Rectal smooth muscle tissue (tissue), 1 donor: ENCODE measurements around the gene SIK2.
A peak's percentile ranks its signal among the peaks of the same experiment; 100 is the strongest.

Experiments
- H3K27ac ChIP-seq: one replicate; pipeline ENCODE4 v1.7.0; 2013; ENCODE audit warnings: low read depth, low read length, inconsistent platforms
- H3K27me3 ChIP-seq: one replicate; pipeline ENCODE4 v1.7.0; 2013; ENCODE audit warnings: low read length; ENCODE audit not compliant: control insufficient read depth, insufficient read depth
- H3K36me3 ChIP-seq: one replicate; pipeline ENCODE4 v1.7.0; 2013; ENCODE audit warnings: low read length; ENCODE audit not compliant: control insufficient read depth, insufficient read depth
- H3K4me1 ChIP-seq: one replicate; pipeline ENCODE4 v1.7.0; 2013; ENCODE audit warnings: low read length; ENCODE audit not compliant: control insufficient read depth, insufficient read depth
- H3K4me3 ChIP-seq: one replicate; pipeline ENCODE4 v1.7.0; 2013; ENCODE audit warnings: low read length
- H3K9ac ChIP-seq: one replicate; pipeline ENCODE4 v1.7.0; 2013; ENCODE audit warnings: low read length

Gene SIK2

DNA sequence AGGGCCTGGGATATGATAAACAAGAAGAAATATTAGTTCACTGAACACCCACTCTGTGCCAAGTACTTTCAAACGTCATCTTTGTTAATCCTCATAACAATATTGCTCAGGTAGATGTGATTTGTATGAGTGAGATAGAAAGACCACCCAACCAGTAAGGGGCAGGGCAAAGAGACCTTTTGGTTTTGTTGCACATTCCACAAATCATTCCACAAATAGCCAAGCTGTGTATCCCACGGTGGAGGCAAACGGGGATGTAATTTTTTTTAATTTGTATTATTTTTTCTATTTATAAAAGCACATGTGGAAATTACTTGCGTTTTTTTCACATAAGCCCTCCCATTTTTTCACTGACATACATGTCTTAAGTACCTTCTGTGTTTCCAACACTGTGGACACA is 32.8 kb upstream of the SIK2 start:
- Histone ChIP-seq H3K36me3 (no peaks in the 10 kb centered on the region), H3K27me3 (no peaks in the 10 kb centered on the region), H3K4me3 (no peak overlapping the region), H3K4me1 (no peaks in the 10 kb centered on the region), H3K9ac (no peak overlapping the region), H3K27ac (no peak overlapping the region)

DNA sequence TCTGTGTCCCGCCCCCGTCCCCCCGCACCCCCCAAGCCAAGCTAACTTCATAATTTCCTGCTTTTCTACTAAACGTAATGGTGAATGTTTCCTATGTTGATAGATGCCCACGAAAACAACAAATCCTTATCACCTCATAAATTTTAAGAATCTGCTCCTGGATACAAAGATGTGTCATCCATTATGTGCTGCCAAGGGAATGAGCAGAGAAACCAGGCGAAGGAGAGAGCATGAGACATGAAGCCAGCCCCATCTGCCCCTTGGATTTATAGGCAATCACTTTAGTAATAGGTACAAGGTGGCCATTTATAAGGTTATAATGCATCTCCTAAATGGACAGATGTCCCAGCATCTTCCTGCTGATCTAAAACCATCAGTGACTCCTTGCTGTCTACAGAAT is 31.5 kb upstream of the SIK2 start:
- no peaks in the 10 kb centered on the region for H3K27me3 ChIP-seq
- H3K4me1 ChIP-seq, result no peaks in the 10 kb centered on the region
- no peak overlapping the region for H3K27ac ChIP-seq
- no peaks in the 10 kb centered on the region for H3K36me3 ChIP-seq
- no peak overlapping the region for H3K9ac ChIP-seq
- H3K4me3 ChIP-seq, result no peak overlapping the region

GRCh38 chr11:111571829-111572501 is 30.3 kb upstream of the SIK2 start:
- Histone ChIP-seq H3K27ac (no peak overlapping the region), H3K4me3 (no peak overlapping the region), H3K4me1 (no peaks in the 10 kb centered on the region), H3K27me3 (no peaks in the 10 kb centered on the region), H3K36me3 (no peaks in the 10 kb centered on the region), H3K9ac (no peak overlapping the region)

DNA sequence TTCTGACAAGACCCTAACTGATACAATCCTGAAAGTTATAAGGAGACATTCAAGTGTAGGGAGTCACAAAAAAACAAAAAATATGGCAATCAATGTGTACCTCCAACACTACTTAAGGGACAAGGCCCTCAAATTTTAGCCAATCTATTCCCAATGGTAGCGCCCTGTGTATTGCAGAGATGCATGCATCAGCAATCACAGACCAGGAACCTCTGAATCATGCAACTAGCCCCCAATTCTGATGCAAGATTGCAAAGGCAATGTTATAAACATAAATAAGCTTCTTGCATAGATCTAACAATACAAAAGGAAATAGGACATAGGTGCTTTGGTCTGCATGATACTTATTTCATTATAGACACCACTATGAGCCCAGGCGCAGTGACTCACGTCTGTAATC is 29.7 kb upstream of the SIK2 start:
- H3K4me3 ChIP-seq, result no peak overlapping the region
- H3K27me3 ChIP-seq, result no peaks in the 10 kb centered on the region
- H3K9ac ChIP-seq, result no peak overlapping the region
- H3K36me3 ChIP-seq, result no peaks in the 10 kb centered on the region
- no peaks in the 10 kb centered on the region for H3K4me1 ChIP-seq
- no peak overlapping the region for H3K27ac ChIP-seq

GRCh38 chr11:111573821-111574249 is 28.4 kb upstream of the SIK2 start:
- Histone ChIP-seq H3K27ac (peak overlapping the region; percentile 26), H3K4me3 (no peak overlapping the region), H3K9ac (no peak overlapping the region), H3K36me3 (no peaks in the 10 kb centered on the region), H3K4me1 (no peaks in the 10 kb centered on the region), H3K27me3 (no peaks in the 10 kb centered on the region)

GRCh38 chr11:111574373-111575225 is 27.6 kb upstream of the SIK2 start:
- Histone ChIP-seq H3K4me1 (no peaks in the 10 kb centered on the region), H3K9ac (no peak overlapping the region), H3K27ac (no peak overlapping the region), H3K36me3 (no peaks in the 10 kb centered on the region), H3K27me3 (no peaks in the 10 kb centered on the region), H3K4me3 (no peak overlapping the region)

DNA sequence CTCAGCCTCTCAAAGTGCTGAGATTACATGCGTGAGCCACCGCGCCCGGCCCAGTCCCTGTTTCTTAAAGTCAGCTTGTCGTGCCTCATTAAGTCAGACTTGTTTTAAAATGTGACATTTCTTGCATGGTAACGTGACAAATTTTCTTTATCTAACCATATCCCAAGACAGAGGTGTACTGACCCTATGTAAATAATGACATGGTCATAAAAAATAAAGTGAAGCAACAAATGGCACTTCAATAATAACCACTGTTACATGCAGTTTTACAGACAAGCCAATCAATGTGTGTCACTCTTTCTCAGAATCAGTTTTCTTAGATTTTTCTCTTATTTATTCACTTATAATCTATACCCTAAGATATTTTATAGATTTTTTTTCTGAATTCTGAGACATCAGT is 26.5 kb upstream of the SIK2 start:
- Histone ChIP-seq H3K27ac (no peak overlapping the region), H3K4me3 (no peak overlapping the region), H3K27me3 (no peaks in the 10 kb centered on the region), H3K36me3 (no peaks in the 10 kb centered on the region), H3K4me1 (no peaks in the 10 kb centered on the region), H3K9ac (no peak overlapping the region)

DNA sequence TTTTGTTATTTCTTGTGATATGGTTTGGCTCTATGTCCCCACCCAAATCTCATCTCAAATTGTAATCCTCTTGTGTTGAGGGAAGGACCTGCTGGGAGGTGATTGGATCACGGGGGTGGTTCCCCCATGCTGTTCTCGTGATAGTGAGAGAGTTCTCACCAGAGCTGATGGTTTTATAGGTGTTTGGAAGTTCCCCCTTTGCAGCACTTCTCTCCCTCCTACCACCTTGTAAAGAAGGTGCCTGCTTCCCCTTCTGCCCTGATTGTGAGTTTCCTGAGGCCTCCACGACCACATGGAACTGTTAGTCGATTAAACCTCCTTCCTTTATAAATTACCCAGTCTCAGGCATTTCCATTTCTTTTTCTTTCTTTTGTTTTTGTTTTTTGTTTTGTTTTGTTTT is 24.4 kb upstream of the SIK2 start:
- H3K9ac ChIP-seq, result no peak overlapping the region
- H3K27me3 ChIP-seq, result no peaks in the 10 kb centered on the region
- no peak overlapping the region for H3K27ac ChIP-seq
- no peaks in the 10 kb centered on the region for H3K4me1 ChIP-seq
- no peaks in the 10 kb centered on the region for H3K36me3 ChIP-seq
- no peak overlapping the region for H3K4me3 ChIP-seq

DNA sequence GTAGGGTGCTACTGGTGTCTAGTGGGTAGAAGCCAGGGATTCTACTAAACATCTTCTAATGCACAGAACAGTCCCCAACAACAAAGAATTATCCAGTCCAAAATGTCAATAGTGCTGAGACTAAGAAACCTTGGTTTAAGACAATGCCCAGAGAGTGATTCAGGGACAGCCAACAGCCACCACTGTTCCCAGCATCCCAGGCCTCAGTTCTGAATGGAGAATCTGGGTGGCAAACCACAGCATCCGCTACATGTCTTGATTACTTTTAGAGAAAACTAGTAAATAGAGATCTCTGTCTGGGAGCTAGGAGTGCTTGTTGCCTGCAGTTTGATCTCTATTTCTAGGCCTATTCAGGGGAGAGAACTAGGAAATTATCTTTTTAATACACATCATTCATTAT is 20.9 kb upstream of the SIK2 start:
- no peaks in the 10 kb centered on the region for H3K36me3 ChIP-seq
- no peak overlapping the region for H3K4me3 ChIP-seq
- no peak overlapping the region for H3K27ac ChIP-seq
- no peaks in the 10 kb centered on the region for H3K27me3 ChIP-seq
- no peaks in the 10 kb centered on the region for H3K4me1 ChIP-seq
- no peak overlapping the region for H3K9ac ChIP-seq

DNA sequence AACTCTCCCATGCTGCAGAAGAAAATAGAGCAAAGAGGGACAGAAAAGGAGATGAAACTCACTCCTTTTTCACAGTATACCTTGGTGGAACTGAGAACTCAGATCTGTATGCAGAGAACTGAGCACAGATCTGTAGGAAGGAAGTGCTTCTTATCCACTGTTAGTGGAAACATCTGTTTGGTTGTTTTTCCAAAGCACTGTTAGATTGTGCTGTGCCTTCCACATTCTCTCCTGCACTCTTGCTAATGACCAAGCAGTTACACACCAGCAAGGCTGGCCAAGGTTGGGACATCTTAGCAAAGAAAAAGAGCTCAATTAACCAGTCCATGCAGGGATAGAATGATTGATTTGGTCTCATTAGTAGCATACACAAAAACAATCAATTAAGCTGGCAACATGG is 20.1 kb upstream of the SIK2 start:
- H3K4me1 ChIP-seq, result no peaks in the 10 kb centered on the region
- no peaks in the 10 kb centered on the region for H3K27me3 ChIP-seq
- no peak overlapping the region for H3K9ac ChIP-seq
- H3K36me3 ChIP-seq, result no peaks in the 10 kb centered on the region
- H3K4me3 ChIP-seq, result no peak overlapping the region
- H3K27ac ChIP-seq, result no peak overlapping the region

DNA sequence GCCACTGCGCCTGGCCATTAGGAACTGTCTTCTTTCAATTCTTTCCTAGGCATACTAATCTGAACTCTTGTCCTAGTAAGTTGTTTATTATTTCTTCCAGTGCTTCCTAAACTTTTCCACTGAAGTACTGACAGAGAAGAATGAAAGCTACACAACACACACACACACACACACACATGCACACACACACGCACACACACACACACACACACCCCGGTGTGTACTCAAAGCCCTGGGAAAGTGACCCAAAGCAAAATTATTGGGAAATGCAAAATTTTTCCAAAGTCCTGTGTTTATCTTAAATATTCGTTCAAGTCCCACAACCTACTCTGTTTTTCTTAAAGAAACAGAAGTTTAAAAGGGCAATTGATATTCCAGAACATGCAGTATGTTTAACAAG is 19.4 kb upstream of the SIK2 start:
- no peaks in the 10 kb centered on the region for H3K36me3 ChIP-seq
- H3K27me3 ChIP-seq, result no peaks in the 10 kb centered on the region
- H3K27ac ChIP-seq, result no peak overlapping the region
- no peak overlapping the region for H3K4me3 ChIP-seq
- no peak overlapping the region for H3K9ac ChIP-seq
- no peaks in the 10 kb centered on the region for H3K4me1 ChIP-seq

- H3K9ac ChIP-seq, result no peak overlapping the region
- no peak overlapping the region for H3K4me3 ChIP-seq
- H3K27me3 ChIP-seq, result no peaks in the 10 kb centered on the region
- no peaks in the 10 kb centered on the region for H3K4me1 ChIP-seq
- no peak overlapping the region for H3K27ac ChIP-seq
- no peaks in the 10 kb centered on the region for H3K36me3 ChIP-seq
Observed at GRCh38 chr11:111585371-111585770, 16.9 kb upstream of the SIK2 start.

GRCh38 chr11:111586388-111586831 is 15.8 kb upstream of the SIK2 start:
- no peak overlapping the region for H3K4me3 ChIP-seq
- no peak overlapping the region for H3K27ac ChIP-seq
- H3K36me3 ChIP-seq, result no peaks in the 10 kb centered on the region
- no peak overlapping the region for H3K9ac ChIP-seq
- no peaks in the 10 kb centered on the region for H3K27me3 ChIP-seq
- H3K4me1 ChIP-seq, result no peaks in the 10 kb centered on the region
